ENCODE results near the gene SLC24A3. TPM values are rescaled to one million over a fixed set of nuclear protein-coding genes. Genes with fewer than 3 reads are reported as not detected.

The SLC24A3 gene
- total and polyA plus RNA-seq, 4 experiments from 2014 or later, result not detected

- no peaks in the 10 kb centered on the region for H3K27me3 ChIP-seq (ENCODE audit: insufficient read depth, low read length)
- Mint-ChIP-seq H3K36me3 (no peaks in the 10 kb centered on the region), H3K27ac (no peak overlapping the region), H3K4me3 (no peak overlapping the region), H3K27me3 (peaks cover 0 to 1% of the 10 kb centered on the region in 2 donors), H3K9me3 (no peaks in the 10 kb centered on the region), H3K4me1 (no peaks in the 10 kb centered on the region)
- H3K36me3 ChIP-seq (ENCODE audit: insufficient read depth, low read length), result no peaks in the 10 kb centered on the region
- POLR2A ChIA-PET (ENCODE audit: partially characterized antibody), result no interaction called here
- no peak for DNase-seq
- intact Hi-C loops (cut with micrococcal nuclease), result no loop called here
- no peaks in the 10 kb centered on the region for H3K9me3 ChIP-seq (ENCODE audit: control insufficient read depth in 1 of 2, low read length in 2 of 2)
- no peak overlapping the region for H3K4me3 ChIP-seq (ENCODE audit: low read length in 2 of 2)
- no peak overlapping the region for H3K27ac ChIP-seq (ENCODE audit: low read depth, low read length)
- CTCF ChIA-PET (ENCODE audit: partially characterized antibody), result interaction anchor here (1.0 kb wide), 1 partner anchor 9 kb away, joined by 3 read pairs; no protein-coding TSS in a partner anchor
- no peaks in the 10 kb centered on the region for H3K4me1 ChIP-seq (ENCODE audit: insufficient read depth, low read length)
These were observed 60.7 kb downstream of the SLC24A3 start for GRCh38 chr20:19272976-19273654.

DNA sequence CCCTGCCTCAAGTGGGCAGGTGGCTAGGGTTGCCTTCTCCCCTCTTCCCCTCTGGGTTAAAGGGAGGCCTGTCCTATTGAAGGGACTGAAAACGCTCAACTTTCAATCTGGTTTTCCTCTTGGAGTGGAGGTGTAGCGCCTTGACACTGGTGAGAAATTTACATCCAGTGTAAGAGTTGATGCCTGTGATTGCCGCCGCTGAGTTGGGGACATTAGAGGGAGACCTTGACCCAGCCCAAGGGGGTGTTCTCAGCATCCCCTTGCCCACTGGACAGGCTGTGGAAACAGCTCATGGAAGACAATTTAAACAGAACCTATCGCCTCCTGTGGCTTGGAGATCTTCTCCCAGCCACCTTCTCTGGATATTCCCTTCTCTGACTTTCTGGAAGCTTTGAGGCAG, 61.6 kb downstream of the SLC24A3 start:
- no peak for DNase-seq
- no peaks in the 10 kb centered on the region for H3K4me1 Mint-ChIP-seq
- H3K27ac Mint-ChIP-seq, result no peak overlapping the region
- CTCF ChIA-PET (ENCODE audit: partially characterized antibody), result no interaction called here
- Histone ChIP-seq H3K9me3 (ENCODE audit: control insufficient read depth in 1 of 2, low read length in 2 of 2) (no peaks in the 10 kb centered on the region), H3K4me3 (ENCODE audit: low read length in 2 of 2) (no peak overlapping the region), H3K27me3 (ENCODE audit: insufficient read depth, low read length) (no peaks in the 10 kb centered on the region), H3K4me1 (ENCODE audit: insufficient read depth, low read length) (no peaks in the 10 kb centered on the region), H3K27ac (ENCODE audit: low read depth, low read length) (no peak overlapping the region), H3K36me3 (ENCODE audit: insufficient read depth, low read length) (no peaks in the 10 kb centered on the region)
- intact Hi-C loops (cut with micrococcal nuclease), result no loop called here
- peaks cover 0 to 1% (median 0%) of the 10 kb centered on the region in 8 donors for H3K9me3 Mint-ChIP-seq
- H3K36me3 Mint-ChIP-seq, result no peaks in the 10 kb centered on the region
- H3K27me3 Mint-ChIP-seq, result peaks cover 0 to 1% of the 10 kb centered on the region in 2 donors
- H3K4me3 Mint-ChIP-seq, result no peak overlapping the region
- POLR2A ChIA-PET (ENCODE audit: partially characterized antibody), result no interaction called here

- intact Hi-C loops (cut with micrococcal nuclease), result no loop called here
- ChIA-PET CTCF (ENCODE audit: partially characterized antibody) (no interaction called here), POLR2A (ENCODE audit: partially characterized antibody) (no interaction called here)
- Histone ChIP-seq H3K9me3 (ENCODE audit: control insufficient read depth in 1 of 2, low read length in 2 of 2) (no peaks in the 10 kb centered on the region), H3K27me3 (ENCODE audit: insufficient read depth, low read length) (no peaks in the 10 kb centered on the region), H3K4me3 (ENCODE audit: low read length in 2 of 2) (no peak overlapping the region), H3K36me3 (ENCODE audit: insufficient read depth, low read length) (no peaks in the 10 kb centered on the region), H3K4me1 (ENCODE audit: insufficient read depth, low read length) (no peaks in the 10 kb centered on the region), H3K27ac (ENCODE audit: low read depth, low read length) (no peak overlapping the region)
- Mint-ChIP-seq H3K4me3 (no peak overlapping the region), H3K27me3 (peaks cover 0 to 1% of the 10 kb centered on the region in 2 donors), H3K9me3 (peaks cover 0 to 3% (median 0%) of the 10 kb centered on the region in 8 donors), H3K4me1 (no peaks in the 10 kb centered on the region), H3K36me3 (no peaks in the 10 kb centered on the region), H3K27ac (no peak overlapping the region)
- no peak for DNase-seq
These were observed 62.1 kb downstream of the SLC24A3 start for GRCh38 chr20:19274412-19275015.

DNA sequence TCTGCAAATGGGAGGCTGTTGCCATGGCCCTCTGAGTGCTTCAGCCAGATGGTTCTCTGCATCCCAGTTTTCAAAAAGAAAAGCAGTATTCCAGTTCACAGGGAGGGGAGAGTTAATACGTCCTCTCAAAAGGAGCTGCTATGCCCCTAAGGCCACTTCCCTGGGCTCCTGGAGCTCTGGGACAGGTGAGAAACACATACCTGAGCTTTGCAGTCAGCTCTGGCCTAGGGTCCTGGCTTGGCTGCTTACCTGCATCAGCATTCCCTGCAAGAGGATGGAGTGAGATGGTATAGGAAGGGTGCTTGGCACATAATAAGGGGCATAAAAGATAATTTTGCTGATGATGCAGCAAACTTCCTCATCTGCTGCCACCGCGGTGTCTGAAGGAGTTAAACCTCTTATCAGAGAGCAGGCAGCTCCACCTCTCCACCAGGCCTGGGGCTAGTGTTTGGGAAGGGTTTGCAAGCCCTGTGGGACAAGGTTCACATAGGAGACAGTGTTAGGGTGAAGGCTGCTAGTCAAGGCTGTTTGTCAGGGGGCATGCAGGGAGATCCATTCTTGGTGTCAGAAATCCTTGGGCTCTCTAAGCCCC, 62.7 kb downstream of the SLC24A3 start:
- intact Hi-C loops (cut with micrococcal nuclease), result no loop called here
- H3K27ac Mint-ChIP-seq, result no peak overlapping the region
- H3K27me3 Mint-ChIP-seq, result no peaks in the 10 kb centered on the region
- H3K9me3 ChIP-seq (ENCODE audit: control insufficient read depth in 1 of 2, low read length in 2 of 2), result no peaks in the 10 kb centered on the region
- no peaks in the 10 kb centered on the region for H3K4me1 Mint-ChIP-seq
- no peak overlapping the region for H3K4me3 Mint-ChIP-seq
- H3K4me1 ChIP-seq (ENCODE audit: insufficient read depth, low read length), result no peaks in the 10 kb centered on the region
- no peaks in the 10 kb centered on the region for H3K36me3 ChIP-seq (ENCODE audit: insufficient read depth, low read length)
- H3K27me3 ChIP-seq (ENCODE audit: insufficient read depth, low read length), result no peaks in the 10 kb centered on the region
- H3K27ac ChIP-seq (ENCODE audit: low read depth, low read length), result no peak overlapping the region
- DNase-seq, result no peak
- H3K4me3 ChIP-seq (ENCODE audit: low read length in 2 of 2), result no peak overlapping the region
- H3K9me3 Mint-ChIP-seq, result peaks cover 0 to 4% (median 0%) of the 10 kb centered on the region in 8 donors
- POLR2A ChIA-PET (ENCODE audit: partially characterized antibody), result no interaction called here
- H3K36me3 Mint-ChIP-seq, result no peaks in the 10 kb centered on the region
- CTCF ChIA-PET (ENCODE audit: partially characterized antibody), result no interaction called here

GRCh38 chr20:19275630-19276071, 63.2 kb downstream of the SLC24A3 start:
- intact Hi-C loops (cut with micrococcal nuclease), result no loop called here
- CTCF ChIA-PET (ENCODE audit: partially characterized antibody), result no interaction called here
- DNase-seq, result peak in 1 of 5 donors; percentile 35
- Histone ChIP-seq H3K4me1 (ENCODE audit: insufficient read depth, low read length) (no peaks in the 10 kb centered on the region), H3K27me3 (ENCODE audit: insufficient read depth, low read length) (no peaks in the 10 kb centered on the region), H3K36me3 (ENCODE audit: insufficient read depth, low read length) (no peaks in the 10 kb centered on the region), H3K4me3 (ENCODE audit: low read length in 2 of 2) (no peak overlapping the region), H3K27ac (ENCODE audit: low read depth, low read length) (no peak overlapping the region), H3K9me3 (ENCODE audit: control insufficient read depth in 1 of 2, low read length in 2 of 2) (no peaks in the 10 kb centered on the region)
- Mint-ChIP-seq H3K27ac (no peak overlapping the region), H3K9me3 (peaks cover 0 to 4% (median 0%) of the 10 kb centered on the region in 8 donors), H3K4me3 (no peak overlapping the region), H3K36me3 (no peaks in the 10 kb centered on the region), H3K27me3 (no peaks in the 10 kb centered on the region), H3K4me1 (no peaks in the 10 kb centered on the region)
- POLR2A ChIA-PET (ENCODE audit: partially characterized antibody), result no interaction called here

DNA sequence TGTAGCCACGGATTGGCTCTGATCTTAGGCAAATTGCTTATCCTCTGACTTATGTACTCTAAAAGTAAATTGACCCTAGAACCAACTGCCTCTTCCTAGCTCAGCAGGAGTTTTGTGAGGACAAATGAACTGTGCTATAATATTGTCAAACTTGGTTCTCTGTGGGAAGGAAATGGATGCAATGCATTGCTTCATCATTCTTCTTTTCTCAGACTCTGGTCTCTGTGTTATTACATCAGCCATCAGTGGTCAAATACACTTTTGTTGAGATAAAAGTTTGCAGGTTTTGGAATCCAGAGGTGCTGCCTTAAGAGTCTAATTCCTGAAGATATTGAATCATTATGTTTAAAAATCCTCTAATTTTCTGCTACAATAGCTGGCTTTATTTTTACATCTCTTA, 64.9 kb downstream of the SLC24A3 start:
- Histone ChIP-seq H3K9me3 (ENCODE audit: control insufficient read depth in 1 of 2, low read length in 2 of 2) (no peaks in the 10 kb centered on the region), H3K4me1 (ENCODE audit: insufficient read depth, low read length) (no peaks in the 10 kb centered on the region), H3K36me3 (ENCODE audit: insufficient read depth, low read length) (no peaks in the 10 kb centered on the region), H3K27ac (ENCODE audit: low read depth, low read length) (no peak overlapping the region), H3K4me3 (ENCODE audit: low read length in 2 of 2) (no peak overlapping the region), H3K27me3 (ENCODE audit: insufficient read depth, low read length) (no peaks in the 10 kb centered on the region)
- DNase-seq, result no peak
- H3K27ac Mint-ChIP-seq, result no peak overlapping the region
- no peaks in the 10 kb centered on the region for H3K4me1 Mint-ChIP-seq
- peaks cover 0 to 4% (median 0%) of the 10 kb centered on the region in 8 donors for H3K9me3 Mint-ChIP-seq
- no peak overlapping the region for H3K4me3 Mint-ChIP-seq
- no peaks in the 10 kb centered on the region for H3K36me3 Mint-ChIP-seq
- CTCF ChIA-PET (ENCODE audit: partially characterized antibody), result no interaction called here
- POLR2A ChIA-PET (ENCODE audit: partially characterized antibody), result no interaction called here
- no peaks in the 10 kb centered on the region for H3K27me3 Mint-ChIP-seq
- intact Hi-C loops (cut with micrococcal nuclease), result no loop called here

GRCh38 chr20:19283490-19284025, 71.1 kb downstream of the SLC24A3 start:
- Mint-ChIP-seq H3K4me1 (no peaks in the 10 kb centered on the region), H3K27ac (no peak overlapping the region), H3K4me3 (no peak overlapping the region), H3K9me3 (peaks cover 0 to 4% (median 0%) of the 10 kb centered on the region in 8 donors), H3K27me3 (no peaks in the 10 kb centered on the region), H3K36me3 (no peaks in the 10 kb centered on the region)
- no peak for DNase-seq
- Histone ChIP-seq H3K27ac (ENCODE audit: low read depth, low read length) (no peak overlapping the region), H3K9me3 (ENCODE audit: control insufficient read depth in 1 of 2, low read length in 2 of 2) (no peaks in the 10 kb centered on the region), H3K36me3 (ENCODE audit: insufficient read depth, low read length) (no peaks in the 10 kb centered on the region), H3K27me3 (ENCODE audit: insufficient read depth, low read length) (no peaks in the 10 kb centered on the region), H3K4me3 (ENCODE audit: low read length in 2 of 2) (no peak overlapping the region), H3K4me1 (ENCODE audit: insufficient read depth, low read length) (no peaks in the 10 kb centered on the region)
- ChIA-PET POLR2A (ENCODE audit: partially characterized antibody) (no interaction called here), CTCF (ENCODE audit: partially characterized antibody) (interaction anchor here (0.6 kb wide), 1 partner anchor 25 kb away, joined by 3 read pairs; no protein-coding TSS in a partner anchor)
- intact Hi-C loops (cut with micrococcal nuclease), result no loop called here

All from CD4-positive, alpha-beta memory T cell (primary cell).